ENCODE measurements around the gene PCDHGA4. TPM values are rescaled to one million over a fixed set of nuclear protein-coding genes. Genes with fewer than 3 reads are reported as not detected.
"Not testable (repeated sequence)": the region's sequence is repeated elsewhere in the genome, so short reads cannot be mapped to it uniquely, and the experiment has no call there.

The PCDHGA4 gene
- total and polyA plus RNA-seq, 12 donors, result 0.20 to 9.5 (median 2.8) TPM

DNA sequence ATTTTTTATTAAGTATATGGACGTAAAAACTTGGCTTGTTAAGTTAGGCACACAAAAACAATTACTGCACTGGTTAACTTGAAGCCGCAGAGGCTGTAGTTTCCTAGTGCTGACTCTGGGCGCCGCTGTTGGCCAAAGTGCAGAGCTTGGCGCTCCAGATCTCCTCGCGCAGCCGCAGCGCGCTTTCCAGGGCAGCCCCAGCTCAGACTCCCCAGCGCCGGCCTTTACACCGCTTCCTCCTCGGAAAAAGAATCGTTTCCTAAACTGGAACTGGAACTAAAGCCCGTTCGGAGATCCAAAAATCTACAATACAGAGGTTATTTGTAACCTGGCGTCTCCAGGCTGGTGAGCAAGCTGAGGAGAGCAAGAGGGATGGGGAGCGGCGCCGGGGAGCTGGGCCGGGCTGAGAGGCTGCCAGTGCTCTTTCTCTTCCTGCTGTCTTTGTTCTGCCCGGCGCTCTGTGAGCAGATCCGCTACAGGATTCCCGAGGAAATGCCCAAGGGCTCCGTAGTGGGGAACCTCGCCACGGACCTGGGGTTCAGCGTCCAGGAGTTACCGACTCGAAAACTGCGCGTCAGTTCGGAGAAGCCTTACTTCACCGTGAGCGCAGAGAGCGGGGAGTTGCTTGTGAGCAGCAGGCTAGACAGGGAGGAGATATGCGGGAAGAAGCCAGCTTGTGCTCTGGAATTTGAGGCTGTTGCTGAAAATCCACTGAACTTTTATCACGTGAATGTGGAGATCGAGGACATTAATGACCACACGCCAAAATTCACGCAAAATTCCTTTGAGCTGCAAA is 43.1 kb downstream of the PCDHGA4 start, which contains the start of gene PCDHGB5:
Gene PCDHGB5 (plus strand): TSS at position 192 of the 796 bp plus-strand sequence. CDS start 181 bp downstream, at position 373.
- intact Hi-C loops (cut with DNase I); H3K27ac ChIP-seq; H3K36me3 ChIP-seq (replicated peaks in 1 of 2); H3K27me3 ChIP-seq; H3K4me1 ChIP-seq (replicated peaks in 1 of 2): not testable (repeated sequence)
- Histone ChIP-seq H3K4me3 (peak within 1 kb of the TSS in 1 of 4 donors; percentile 30), H3K9me3 (replicated peaks in 1 of 3) (peaks cover 5 to 40% (median 8%) of the 10 kb centered on the region in 3 donors)
- TF ChIP-seq, protein P1, sequence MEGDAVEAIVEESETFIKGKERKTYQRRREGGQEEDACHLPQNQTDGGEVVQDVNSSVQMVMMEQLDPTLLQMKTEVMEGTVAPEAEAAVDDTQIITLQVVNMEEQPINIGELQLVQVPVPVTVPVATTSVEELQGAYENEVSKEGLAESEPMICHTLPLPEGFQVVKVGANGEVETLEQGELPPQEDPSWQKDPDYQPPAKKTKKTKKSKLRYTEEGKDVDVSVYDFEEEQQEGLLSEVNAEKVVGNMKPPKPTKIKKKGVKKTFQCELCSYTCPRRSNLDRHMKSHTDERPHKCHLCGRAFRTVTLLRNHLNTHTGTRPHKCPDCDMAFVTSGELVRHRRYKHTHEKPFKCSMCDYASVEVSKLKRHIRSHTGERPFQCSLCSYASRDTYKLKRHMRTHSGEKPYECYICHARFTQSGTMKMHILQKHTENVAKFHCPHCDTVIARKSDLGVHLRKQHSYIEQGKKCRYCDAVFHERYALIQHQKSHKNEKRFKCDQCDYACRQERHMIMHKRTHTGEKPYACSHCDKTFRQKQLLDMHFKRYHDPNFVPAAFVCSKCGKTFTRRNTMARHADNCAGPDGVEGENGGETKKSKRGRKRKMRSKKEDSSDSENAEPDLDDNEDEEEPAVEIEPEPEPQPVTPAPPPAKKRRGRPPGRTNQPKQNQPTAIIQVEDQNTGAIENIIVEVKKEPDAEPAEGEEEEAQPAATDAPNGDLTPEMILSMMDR (IDR thresholded peaks at IDR 0.05), result peak in 5 of 6 experiments; percentile 23 to 46 (median 30)
- DNase-seq, result peak in 3 of 7 donors; percentile 24 to 45 (median 32)
- WGBS, 4 donors, result 2 to 10% (median 7%) methylated on average over 7 to 24 of the region's 43 CpGs

DNA sequence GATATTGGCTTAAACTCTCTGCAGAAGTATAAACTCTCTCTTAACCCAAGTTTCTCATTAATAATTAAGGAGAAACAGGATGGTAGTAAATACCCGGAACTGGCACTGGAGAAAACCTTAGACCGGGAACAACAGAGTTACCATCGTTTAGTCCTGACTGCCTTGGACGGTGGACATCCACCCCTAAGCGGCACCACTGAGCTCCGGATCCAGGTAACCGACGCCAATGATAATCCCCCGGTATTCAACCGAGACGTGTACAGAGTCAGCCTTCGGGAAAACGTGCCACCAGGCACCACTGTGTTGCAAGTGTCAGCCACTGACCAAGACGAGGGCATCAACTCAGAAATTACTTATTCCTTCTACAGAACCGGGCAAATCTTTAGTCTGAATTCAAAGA is 43.8 kb downstream of the PCDHGA4 start:
- no peaks in the 10 kb centered on the region for H3K4me1 ChIP-seq (replicated peaks in 1 of 2)
- TF ChIP-seq, protein P1 (IDR thresholded peaks at IDR 0.05), result no peak
- 19 to 44% (median 23%) methylated on average over 9 to 15 of the region's 15 CpGs for WGBS, 4 donors
- H3K36me3 ChIP-seq (replicated peaks in 1 of 2), result no peaks in the 10 kb centered on the region
- H3K27me3 ChIP-seq, result no peaks in the 10 kb centered on the region
- H3K4me3 ChIP-seq, result no peak overlapping the region
- no peak for DNase-seq
- H3K9me3 ChIP-seq (replicated peaks in 1 of 3), result peaks cover 5 to 42% (median 8%) of the 10 kb centered on the region in 3 donors
- H3K27ac ChIP-seq, result no peak overlapping the region
- intact Hi-C loops (cut with DNase I), result no loop called here

DNA sequence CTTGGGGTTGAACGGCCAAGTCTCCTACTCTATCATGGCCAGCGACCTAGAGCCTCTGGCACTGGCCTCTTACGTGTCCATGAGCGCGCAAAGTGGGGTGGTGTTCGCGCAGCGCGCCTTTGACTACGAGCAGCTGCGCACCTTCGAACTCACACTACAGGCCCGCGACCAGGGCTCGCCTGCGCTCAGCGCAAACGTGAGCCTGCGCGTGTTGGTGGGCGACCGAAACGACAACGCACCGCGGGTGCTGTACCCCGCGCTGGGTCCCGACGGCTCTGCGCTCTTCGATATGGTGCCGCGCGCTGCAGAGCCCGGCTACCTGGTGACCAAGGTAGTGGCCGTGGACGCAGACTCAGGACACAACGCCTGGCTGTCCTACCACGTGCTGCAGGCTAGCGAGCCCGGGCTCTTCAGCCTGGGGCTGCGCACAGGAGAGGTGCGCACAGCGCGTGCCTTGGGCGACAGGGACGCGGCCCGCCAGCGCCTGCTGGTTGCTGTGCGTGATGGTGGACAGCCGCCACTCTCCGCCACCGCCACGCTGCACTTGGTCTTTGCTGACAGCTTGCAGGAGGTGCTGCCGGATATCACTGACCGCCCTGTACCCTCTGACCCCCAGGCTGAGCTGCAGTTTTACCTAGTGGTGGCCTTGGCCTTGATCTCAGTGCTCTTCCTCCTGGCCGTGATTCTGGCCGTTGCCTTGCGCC is 44.9 kb downstream of the PCDHGA4 start:
- H3K9me3 ChIP-seq (replicated peaks in 1 of 3), result peaks cover 5 to 44% (median 8%) of the 10 kb centered on the region in 3 donors
- H3K27ac ChIP-seq, result no peak overlapping the region
- 19 to 24% (median 21%) methylated on average over 3 to 61 of the region's 61 CpGs for WGBS, 4 donors
- no peaks in the 10 kb centered on the region for H3K36me3 ChIP-seq (replicated peaks in 1 of 2)
- no peak for DNase-seq
- no peak for TF ChIP-seq POLR2A (IDR thresholded peaks at IDR 0.05)
- TF ChIP-seq, protein P1 (IDR thresholded peaks at IDR 0.05), result no peak
- no peaks in the 10 kb centered on the region for H3K4me1 ChIP-seq (replicated peaks in 1 of 2)
- no peaks in the 10 kb centered on the region for H3K27me3 ChIP-seq
- intact Hi-C loops (cut with DNase I), result no loop called here
- H3K4me3 ChIP-seq, result no peak overlapping the region

DNA sequence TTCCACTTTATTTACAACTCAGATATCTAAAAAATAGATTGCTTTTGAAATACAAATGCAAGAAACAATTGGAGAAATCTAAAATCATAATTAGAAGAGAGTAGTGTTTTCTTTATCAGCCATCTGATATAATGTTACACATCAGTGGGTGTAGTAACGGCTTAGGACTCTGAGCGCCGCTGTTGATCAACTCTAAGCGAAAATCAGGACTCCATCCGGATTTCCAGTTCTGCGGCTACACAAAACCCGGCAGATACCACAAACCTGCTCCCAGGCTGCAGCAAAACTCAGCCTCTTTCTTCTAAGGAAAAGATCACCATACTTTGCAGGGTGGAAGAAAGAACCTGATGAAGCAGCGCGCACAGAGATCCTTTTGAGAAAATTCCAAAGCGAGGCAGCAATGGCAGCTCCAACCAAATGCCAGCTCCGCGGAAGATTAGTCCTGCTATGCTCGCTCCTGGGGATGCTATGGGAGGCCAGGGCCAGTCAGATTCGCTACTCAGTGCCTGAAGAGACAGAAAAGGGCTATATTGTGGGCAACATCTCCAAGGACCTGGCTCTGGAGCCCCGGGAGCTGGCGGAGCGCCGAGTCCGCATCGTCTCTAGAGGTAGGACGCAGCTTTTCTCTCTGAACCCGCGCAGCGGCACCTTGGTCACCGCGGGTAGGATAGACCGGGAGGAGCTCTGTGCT is 47.9 kb downstream of the PCDHGA4 start, which contains the start of gene PCDHGA9:
Gene PCDHGA9 (plus strand): TSS at position 226 of the 691 bp plus-strand sequence. CDS start 175 bp downstream, at position 401.
- peak in 2 of 7 donors; percentile 34 to 42 for DNase-seq
- no peaks in the 10 kb centered on the region for H3K27me3 ChIP-seq
- intact Hi-C loops (cut with DNase I), result no loop called here
- 10 to 14% (median 11%) methylated on average over 10 to 27 of the region's 27 CpGs for WGBS, 4 donors
- peak within 1 kb of the TSS in 1 of 4 donors; percentile 41 for H3K4me3 ChIP-seq
- TF ChIP-seq POLR2A (IDR thresholded peaks at IDR 0.05), result no peak
- TF ChIP-seq, protein P1 (IDR thresholded peaks at IDR 0.05), result peak in 3 of 6 experiments; percentile 32 to 37 (median 34)
- no peaks in the 10 kb centered on the region for H3K4me1 ChIP-seq (replicated peaks in 1 of 2)
- peaks cover 0 to 64% (median 8%) of the 10 kb centered on the region in 3 donors for H3K9me3 ChIP-seq (replicated peaks in 1 of 3)
- no peaks in the 10 kb centered on the region for H3K36me3 ChIP-seq (replicated peaks in 1 of 2)
- H3K27ac ChIP-seq, result no peak within 1 kb of the TSS

Measured in adrenal gland (tissue), 12 donors.